CD4-positive, alpha-beta T cell treated with Interleukin-17A for 4 hours (primary cell): ENCODE results near the gene CCDC142.
"Not testable (repeated sequence)": the region's sequence is repeated elsewhere in the genome, so short reads cannot be mapped to it uniquely, and the experiment has no call there.

Experiments used
- DNase-seq: peaks from one replicate; pipeline ENCODE4 v3.0.0-alpha.2; 2020; ENCODE audit warnings: mixed read lengths

CCDC142 gene

DNA sequence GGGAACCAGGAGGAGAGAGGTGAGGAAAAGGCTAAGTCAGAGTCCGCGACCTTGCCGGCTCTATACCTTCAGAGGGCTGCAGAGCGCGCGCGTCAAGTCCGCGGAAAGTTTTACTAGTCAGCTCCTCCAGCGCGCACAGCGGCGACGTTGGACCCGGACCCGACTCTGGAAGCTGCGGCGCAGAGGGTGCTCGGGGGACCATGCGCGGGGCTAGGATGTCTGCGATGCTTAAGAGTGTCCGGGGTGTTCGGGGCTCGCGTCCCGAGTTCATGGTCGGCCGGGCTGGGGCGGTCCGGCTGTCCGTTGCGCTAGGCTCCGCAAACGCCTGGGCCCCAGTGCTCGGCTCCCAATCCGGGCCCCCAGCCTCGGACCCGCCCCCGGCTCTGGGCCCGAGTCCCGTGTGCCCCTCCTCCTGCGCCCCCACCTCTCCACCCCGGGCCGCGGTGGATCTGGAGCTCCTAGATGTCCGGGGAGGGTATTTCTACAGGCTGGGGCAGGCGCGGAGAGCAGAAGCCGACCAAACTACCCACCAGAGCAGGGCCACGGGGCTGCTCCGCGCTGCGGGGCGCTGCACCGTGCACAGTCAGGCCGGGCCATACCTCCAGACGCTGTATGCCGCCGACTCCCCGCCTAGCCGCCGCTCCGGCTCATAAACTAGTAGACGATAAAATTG, 16.6 kb upstream of the CCDC142 start, which contains the start of gene LBX2:
Gene LBX2 (minus strand): TSS at position 337 of the 673 bp plus-strand sequence. CDS start 66 bp downstream, at position 271.
- DNase-seq = no peak

- DNase-seq = peak; percentile 42
Measured at GRCh38 chr2:74498500-74499266, 15.9 kb upstream of the CCDC142 start.

- DNase-seq = peak; percentile 38
Measured at GRCh38 chr2:74497777-74498499, 15.1 kb upstream of the CCDC142 start.

- no peak for DNase-seq
Measured at GRCh38 chr2:74496997-74497776, 14.4 kb upstream of the CCDC142 start.

DNA sequence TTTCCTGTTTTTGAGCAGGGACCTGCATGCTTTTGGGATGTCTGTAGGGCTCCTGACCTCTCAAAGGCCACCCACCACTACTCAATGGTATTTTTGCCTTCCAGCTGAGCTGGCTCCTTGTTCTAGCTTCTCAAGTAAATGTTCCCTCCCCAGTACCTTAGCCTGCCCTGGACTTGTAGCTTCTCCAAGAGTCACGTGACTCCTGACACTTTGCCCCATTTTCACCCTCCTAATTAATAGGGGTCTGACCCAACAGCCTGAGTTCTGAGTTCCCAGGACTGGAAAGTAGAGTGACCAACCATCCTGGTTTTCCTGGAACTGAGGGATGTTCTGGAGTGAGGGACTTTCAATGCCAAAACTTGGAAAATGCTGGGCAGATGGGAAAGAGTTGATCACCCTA, 12.6 kb upstream of the CCDC142 start:
- no peak for DNase-seq

DNA sequence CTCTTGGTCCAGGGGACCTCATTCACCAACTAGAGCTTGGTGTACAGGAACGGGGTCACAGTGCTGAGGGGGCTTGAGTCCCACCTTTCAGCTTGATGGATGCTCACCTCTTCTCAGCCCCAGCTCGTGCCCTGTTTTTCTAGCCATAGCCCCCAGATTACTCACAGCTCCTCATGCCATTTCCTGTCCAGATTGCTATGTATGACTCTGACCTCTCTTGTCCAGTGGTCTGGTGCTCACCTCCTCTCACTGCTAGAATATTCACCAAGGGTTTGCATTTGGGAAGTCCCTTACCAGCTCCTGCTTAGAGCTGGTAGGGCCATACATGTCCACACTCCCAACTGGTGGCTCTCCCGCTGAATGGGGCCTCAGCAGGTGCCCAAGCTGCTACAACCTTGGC, 10.7 kb upstream of the CCDC142 start:
- no peak for DNase-seq

DNA sequence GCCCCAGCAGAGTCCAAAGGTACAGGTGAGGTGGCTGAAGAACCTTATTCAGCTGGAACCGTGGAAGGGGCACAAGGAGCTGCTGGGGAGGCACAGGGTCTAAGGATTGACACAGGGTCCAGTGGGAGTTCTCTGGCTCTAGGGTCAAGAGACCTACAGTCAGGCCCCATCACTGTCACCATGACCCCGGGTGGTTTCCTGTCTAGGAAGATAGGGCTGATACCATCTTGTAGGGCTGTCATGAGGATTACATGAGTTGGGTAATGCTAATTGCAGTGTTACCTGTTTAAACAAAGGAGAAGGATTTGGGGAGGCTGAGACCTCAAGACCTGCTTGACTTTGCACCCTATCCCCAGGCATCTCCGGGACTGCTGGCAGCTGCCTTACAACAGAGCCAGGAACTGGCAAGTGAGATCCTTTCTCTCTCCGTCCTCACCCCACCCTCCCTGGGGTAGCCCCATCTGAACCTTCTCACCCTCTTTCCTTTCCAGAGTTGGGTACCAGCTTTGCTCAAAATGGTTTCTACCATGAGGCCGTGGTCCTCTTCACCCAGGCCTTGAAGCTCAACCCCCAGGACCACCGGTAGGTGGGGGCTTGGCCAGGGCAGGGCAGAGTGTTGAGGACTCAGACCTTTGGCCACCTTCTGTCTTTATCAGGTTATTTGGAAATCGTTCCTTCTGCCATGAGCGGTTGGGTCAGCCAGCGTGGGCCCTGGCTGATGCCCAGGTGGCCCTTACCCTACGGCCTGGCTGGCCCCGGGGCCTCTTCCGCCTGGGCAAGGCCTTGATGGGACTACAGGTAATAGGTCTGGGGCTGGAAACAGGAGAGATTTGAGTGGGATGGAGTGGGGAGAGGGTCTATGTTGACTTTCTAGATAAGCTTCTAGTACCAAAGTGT, 9.1 kb upstream of the CCDC142 start:
- DNase-seq = no peak

DNA sequence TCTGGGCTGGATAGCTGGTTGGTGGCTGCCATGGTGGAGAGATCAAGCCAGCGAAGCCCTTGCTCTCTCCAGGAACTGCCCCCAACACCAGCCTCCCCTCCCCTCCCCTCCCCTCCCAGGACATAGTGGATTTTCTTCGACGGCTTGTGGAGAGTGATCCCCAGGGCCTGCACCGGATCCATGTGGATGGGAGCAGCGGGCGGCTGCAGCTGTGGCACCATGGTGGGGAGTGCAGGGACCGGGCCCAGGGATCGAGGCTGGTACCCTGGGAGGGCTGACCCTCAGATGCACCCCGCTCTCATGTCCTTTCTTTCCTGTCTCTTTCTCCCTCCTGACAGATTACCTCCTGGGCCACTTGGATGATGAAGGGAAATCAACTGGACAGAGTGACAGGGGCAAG, 7.1 kb upstream of the CCDC142 start:
- no peak for DNase-seq

- DNase-seq = no peak
Measured at GRCh38 chr2:74488643-74489481, 6.1 kb upstream of the CCDC142 start.

DNA sequence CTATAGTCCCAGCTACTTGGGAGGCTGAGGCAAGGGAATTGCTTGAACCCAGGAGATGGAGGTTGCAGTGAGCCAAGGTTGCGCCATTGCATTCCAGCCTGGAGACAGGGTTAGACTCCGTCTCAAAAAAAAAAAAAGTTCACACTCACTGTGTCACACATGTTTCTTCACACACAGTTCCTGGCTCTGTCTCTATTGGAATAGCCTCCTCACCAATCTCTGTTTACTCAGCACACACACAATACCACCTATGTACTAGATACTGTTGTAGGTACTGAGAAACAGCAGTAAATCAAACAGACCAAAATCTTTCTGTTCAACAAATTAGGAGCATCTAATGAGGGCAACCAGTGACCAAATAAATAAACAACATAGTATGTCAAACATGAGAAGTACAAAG, 3.3 kb upstream of the CCDC142 start:
- no peak for DNase-seq

DNA sequence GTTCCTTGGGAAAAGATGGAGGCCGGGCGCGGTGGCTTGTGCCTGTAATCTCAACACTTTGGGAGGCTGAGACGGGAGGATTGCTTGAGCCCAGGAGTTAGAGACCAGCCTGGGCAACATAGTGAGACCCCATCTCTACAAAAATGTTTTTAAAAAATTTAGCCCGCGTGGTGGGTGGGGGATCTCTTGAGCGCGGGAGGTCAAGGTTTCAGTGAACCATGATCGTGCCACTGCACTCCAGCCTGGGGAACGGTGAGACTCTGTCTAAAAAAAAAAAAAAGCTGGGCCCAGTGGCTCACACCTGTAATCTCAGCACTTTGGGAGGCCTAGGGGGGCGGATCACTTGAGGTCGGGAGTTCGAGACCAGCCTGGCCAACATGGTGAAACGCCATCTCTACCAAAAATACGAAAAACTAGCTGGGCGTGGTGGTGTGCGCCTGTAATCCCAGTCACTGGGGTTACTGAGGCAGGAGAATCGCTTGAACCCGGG, 922 bp upstream of the CCDC142 start:
- DNase-seq = not testable (repeated sequence)

GRCh38 chr2:74481961-74482800, 617 bp downstream of the CCDC142 start:
- DNase-seq = peak; percentile 60

GRCh38 chr2:74481431-74481830, 1.4 kb downstream of the CCDC142 start:
- no peak for DNase-seq

DNA sequence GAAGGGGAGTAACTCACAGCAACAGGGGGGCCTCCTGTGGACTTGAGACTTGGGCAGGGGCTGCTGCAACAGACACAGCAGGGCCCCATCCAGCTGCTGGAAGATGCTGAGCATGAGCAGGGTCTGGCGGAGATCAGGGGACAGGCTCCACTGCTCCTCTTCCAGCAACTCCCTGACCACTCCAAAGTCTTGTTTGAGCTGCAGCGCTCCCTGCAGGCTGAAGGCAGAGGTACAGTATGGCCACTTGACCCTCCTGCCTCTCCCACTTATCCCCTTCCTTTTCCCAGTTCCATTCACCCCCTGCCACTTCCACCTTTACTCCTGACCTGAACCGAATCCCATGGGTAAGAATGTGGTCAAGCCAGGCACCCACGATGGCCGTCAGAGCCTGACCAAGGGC, 7.9 kb downstream of the CCDC142 start:
- DNase-seq = no peak

- no peak for DNase-seq
Measured at GRCh38 chr2:74474481-74474880, 8.3 kb downstream of the CCDC142 start.

DNA sequence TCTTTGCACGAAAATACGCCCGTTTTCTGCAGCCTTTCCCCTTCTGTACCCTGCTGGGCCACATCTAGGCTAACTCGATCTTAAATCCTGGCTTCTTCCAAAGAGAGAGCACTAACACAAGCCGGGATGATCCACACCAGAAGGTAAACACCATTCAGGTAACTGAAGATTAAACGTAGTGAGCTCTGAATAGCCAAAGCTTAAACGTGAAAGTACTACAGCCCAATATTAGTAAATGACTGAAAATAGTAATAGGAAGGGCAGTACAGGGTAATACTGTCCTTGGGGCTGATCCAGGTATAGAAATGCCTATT, 9.9 kb downstream of the CCDC142 start:
- DNase-seq = no peak

- DNase-seq = peak; percentile 97
Measured at GRCh38 chr2:74472086-74472944, 10.5 kb downstream of the CCDC142 start, which contains the start of gene MRPL53. Gene MRPL53, minus strand, starts transcription at chr2:74472680. Its CDS starts 20 bp downstream, at chr2:74472660.

DNA sequence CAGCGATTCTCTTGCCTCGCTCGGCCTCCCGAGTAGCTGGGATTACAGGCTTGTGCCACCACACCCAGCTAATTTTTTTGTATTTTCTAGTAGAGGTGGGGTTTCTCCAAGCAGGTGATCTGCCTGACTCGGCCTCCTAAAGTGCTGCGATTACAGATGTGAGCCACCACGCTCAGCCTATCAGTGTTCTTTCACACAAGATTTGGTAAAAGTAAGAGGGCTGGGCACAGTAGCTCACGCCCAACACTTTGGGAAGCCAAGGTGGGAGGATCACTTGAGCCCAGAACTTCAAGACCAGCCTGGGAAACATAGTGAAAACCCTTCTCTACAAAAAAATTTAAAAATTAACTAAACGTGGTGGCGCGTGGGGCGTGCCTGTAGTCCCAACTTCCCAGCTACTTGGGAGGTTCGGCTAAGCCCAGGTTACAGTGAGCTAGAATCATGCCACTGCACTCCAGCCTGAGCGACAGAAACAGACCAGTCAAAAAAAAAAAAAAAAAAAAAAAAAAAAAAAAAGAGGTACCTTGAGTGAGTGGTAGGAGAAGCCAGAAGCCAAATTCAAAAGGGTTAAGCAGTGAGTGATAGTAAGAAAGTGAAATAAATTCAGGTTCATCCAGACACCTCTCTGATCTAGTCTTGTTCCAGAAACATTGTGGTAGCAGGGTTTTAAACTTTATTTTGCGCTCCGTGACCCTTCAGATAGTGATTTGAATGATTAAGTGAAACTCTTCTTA, 11.3 kb downstream of the CCDC142 start:
- DNase-seq = no peak
